Measurements from ENCODE around the gene MDC1. TPM values are rescaled to one million over a fixed set of nuclear protein-coding genes. Genes with fewer than 3 reads are reported as not detected.

MDC1 gene
- total and polyA plus RNA-seq, 2 of the 13 experiments (the other 11 are each of a cell fraction or from before 2014, with no cell fraction given) = 8.4 to 14.0 TPM

- TF ChIP-seq PRDM10 (CRISPR knock-in tag; IDR thresholded peaks at IDR 0.05; ENCODE audit: low read depth) = peak; percentile 54; the same call in 1 of the 2 replicates
- no peak for TF ChIP-seq CEBPB (IDR thresholded peaks at IDR 0.05; ENCODE audit: borderline replicate concordance, low read depth, low read length)
- no peak for TF ChIP-seq ZNF253 (CRISPR knock-in tag; IDR thresholded peaks at IDR 0.05; ENCODE audit: borderline replicate concordance)
- no peak for TF ChIP-seq USF2 (IDR thresholded peaks at IDR 0.05; ENCODE audit: low read depth, low read length)
- no peak for TF ChIP-seq USF2 (CRISPR knock-in tag; IDR thresholded peaks at IDR 0.05; ENCODE audit: borderline replicate concordance)
- TF ChIP-seq ZMAT3 (CRISPR knock-in tag; conservative IDR thresholded peaks at IDR 0.05) = peak; percentile 83; the same call in 1 of the 2 replicates
- TF ChIP-seq HOXA7 (CRISPR knock-in tag; IDR thresholded peaks at IDR 0.05) = no peak
- TF ChIP-seq SCMH1 (CRISPR knock-in tag; IDR thresholded peaks at IDR 0.05; ENCODE audit: borderline replicate concordance) = no peak
- peak; percentile 71 for TF ChIP-seq HOXA3 (CRISPR knock-in tag; IDR thresholded peaks at IDR 0.05)
- TF ChIP-seq ZSCAN5A (CRISPR knock-in tag; IDR thresholded peaks at IDR 0.05; ENCODE audit: borderline replicate concordance) = no peak
- 0 out of 2 replicates have a peak, but pooled peaks have one; percentile 41 for TF ChIP-seq PBX3 (CRISPR knock-in tag; IDR thresholded peaks at IDR 0.05; ENCODE audit: borderline replicate concordance)
- TF ChIP-seq ZNF101 (CRISPR knock-in tag; IDR thresholded peaks at IDR 0.05; ENCODE audit: borderline replicate concordance, low read depth) = no peak
- no peak for TF ChIP-seq TFDP1 (CRISPR knock-in tag; IDR thresholded peaks at IDR 0.05; ENCODE audit: borderline replicate concordance)
- peak; percentile 97 for TF ChIP-seq MED1 (CRISPR knock-in tag; IDR thresholded peaks at IDR 0.05)
- TF ChIP-seq ZNF598 (CRISPR knock-in tag; IDR thresholded peaks at IDR 0.05; ENCODE audit: borderline replicate concordance) = no peak; the same call in 1 of the 2 replicates
Measured at GRCh38 chr6:30744054-30744805, 27.1 kb upstream of the MDC1 start, which contains the start of gene IER3 (continued).

All from HepG2 (cell line).